DLD1 (cell line): ENCODE measurements around the gene ZC3HAV1L.
"Not testable (repeated sequence)": the region's sequence is repeated elsewhere in the genome, so short reads cannot be mapped to it uniquely, and the experiment has no call there.

ENCODE experiments used
- in situ Hi-C: cut with HindIII; loops from 2 replicates; pipeline ENCODE4 v1.10.0; 2017; ENCODE audit warnings: low sequenced_read_pairs

Gene ZC3HAV1L

GRCh38 chr7:139035586-139036353 is at the start of gene ZC3HAV1L:
Gene ZC3HAV1L, minus strand, starts transcription at chr7:139036042. Its CDS starts 25 bp downstream, at chr7:139036017.
- in situ Hi-C loops = no loop called here

- in situ Hi-C loops = no loop called here
These were observed 48.9 kb upstream of the ZC3HAV1L start for GRCh38 chr7:139084709-139085108.

GRCh38 chr7:139081584-139081983 is 45.7 kb upstream of the ZC3HAV1L start:
- in situ Hi-C loops = no loop called here

GRCh38 chr7:139080905-139081304 is 45.1 kb upstream of the ZC3HAV1L start:
- in situ Hi-C loops = no loop called here

- in situ Hi-C loops = no loop called here
These were observed 44.0 kb upstream of the ZC3HAV1L start for GRCh38 chr7:139079861-139080260.

- in situ Hi-C loops = no loop called here
These were observed 43.1 kb upstream of the ZC3HAV1L start for GRCh38 chr7:139078911-139079310.

GRCh38 chr7:139078399-139078798 is 42.6 kb upstream of the ZC3HAV1L start:
- in situ Hi-C loops = no loop called here

GRCh38 chr7:139077706-139078105 is 41.9 kb upstream of the ZC3HAV1L start:
- in situ Hi-C loops = not testable (repeated sequence)

- in situ Hi-C loops = no loop called here
These were observed 40.2 kb upstream of the ZC3HAV1L start for GRCh38 chr7:139075871-139076686.

- in situ Hi-C loops = no loop called here
These were observed 39.3 kb upstream of the ZC3HAV1L start for GRCh38 chr7:139075031-139075652.

- in situ Hi-C loops = no loop called here
These were observed 37.0 kb upstream of the ZC3HAV1L start for GRCh38 chr7:139072796-139073195.

- in situ Hi-C loops = no loop called here
These were observed 35.8 kb upstream of the ZC3HAV1L start for GRCh38 chr7:139071680-139072079.

- in situ Hi-C loops = no loop called here
These were observed 32.9 kb upstream of the ZC3HAV1L start for GRCh38 chr7:139068544-139069399.

GRCh38 chr7:139066315-139066714 is 30.5 kb upstream of the ZC3HAV1L start:
- in situ Hi-C loops = no loop called here

GRCh38 chr7:139065323-139065722 is 29.5 kb upstream of the ZC3HAV1L start:
- in situ Hi-C loops = no loop called here

- in situ Hi-C loops = no loop called here
These were observed 25.6 kb upstream of the ZC3HAV1L start for GRCh38 chr7:139061416-139061815.

GRCh38 chr7:139060695-139061237 is 24.9 kb upstream of the ZC3HAV1L start:
- in situ Hi-C loops = no loop called here

GRCh38 chr7:139059905-139060304 is 24.1 kb upstream of the ZC3HAV1L start:
- in situ Hi-C loops = no loop called here

GRCh38 chr7:139058943-139059342 is 23.1 kb upstream of the ZC3HAV1L start:
- in situ Hi-C loops = no loop called here

GRCh38 chr7:139055674-139056073 is 19.8 kb upstream of the ZC3HAV1L start:
- in situ Hi-C loops = no loop called here
